Thoracic aorta (tissue), 2 donors: Measurements from ENCODE around the gene SMARCC2. TPM values are rescaled to one million over a fixed set of nuclear protein-coding genes. Genes with fewer than 3 reads are reported as not detected.
A peak's percentile ranks its signal among the peaks of the same experiment; 100 is the strongest.

ENCODE experiments used
- ATAC-seq: fragments of 150-250 bp; one replicate; pipeline ENCODE4 v1.8.0; 2017; ENCODE audit warnings: low read depth; ENCODE audit not compliant: insufficient number of reproducible peaks, low FRiP score
- DNase-seq: peaks from one replicate; pipeline ENCODE4 v3.0.0-alpha.2; 2020; ENCODE audit warnings: low spot score
- H3K27ac ChIP-seq, 2 donors: fragments of 200-600 bp; sonication (generic); 1 replicate in 1 of 2; 2 replicates in 1 of 2; pipeline ENCODE4 v1.5.1; 2016; ENCODE audit warnings: mild to moderate bottlenecking in 2 of 2, moderate library complexity in 2 of 2
- H3K27me3 ChIP-seq: fragments of 200-600 bp; sonication (generic); replicated peaks from 2 replicates; pipeline ENCODE4 v1.6.0; 2016; ENCODE audit warnings: mild to moderate bottlenecking; ENCODE audit not compliant: insufficient read depth
- H3K36me3 ChIP-seq: fragments of 200-600 bp; sonication (generic); one replicate; pipeline ENCODE4 v1.5.1; 2016
- H3K4me1 ChIP-seq, 2 donors: fragments of 200-600 bp; sonication (generic); 1 replicate in 1 of 2; 2 replicates in 1 of 2; pipeline versions ENCODE4 v1.5.1 to v1.6.0; 2016; ENCODE audit warnings: low read depth in 2 of 2, mild to moderate bottlenecking in 1 of 2; ENCODE audit not compliant: control insufficient read depth in 1 of 2
- H3K4me3 ChIP-seq: fragments of 200-600 bp; sonication (generic); 2 replicates; pipeline ENCODE4 v1.5.1; 2016; ENCODE audit warnings: mild to moderate bottlenecking
- H3K9me3 ChIP-seq: fragments of 200-600 bp; sonication (generic); 2 replicates; pipeline ENCODE4 v1.5.1; 2016
- CTCF ChIP-seq: fragments of 200-600 bp; sonication (generic); IDR thresholded peaks from one replicate; pipeline ENCODE4 v1.5.1; 2019; ENCODE audit warnings: antibody characterized with exemption
- total RNA-seq, 2 donors: library from RNA; depleted of rRNA; stranded (reverse); fragments of >200 nt; gene quantifications; one replicate each; pipeline versions ENCODE4 v1.1.0 to v1.2.3, GENCODE V29; 2016

The SMARCC2 gene
- total RNA-seq: 100 to 1,000 TPM in 1 of 2 donors, 10 to 100 TPM in 1; 68.6 to 109 TPM

- ATAC-seq: peak; percentile 67
- Histone ChIP-seq H3K4me1 (peaks cover 15 to 24% of the 10 kb centered on the region in 2 donors), H3K27ac (peak within 1 kb of the TSS; percentile 98 to 100), H3K4me3 (peak within 1 kb of the TSS; percentile 90), H3K9me3 (no peaks in the 10 kb centered on the region), H3K36me3 (peaks cover 10% of the 10 kb centered on the region), H3K27me3 (no peaks in the 10 kb centered on the region)
- peak; percentile 47 for DNase-seq
- TF ChIP-seq CTCF: peak; percentile 64
Measured at GRCh38 chr12:56189099-56189917, at the start of gene SMARCC2. SMARCC2 (minus strand) TSS chr12:56189483; CDS start chr12:56189461, 22 bp downstream.

GRCh38 chr12:56237552-56237951 lies 48.3 kb upstream of the SMARCC2 start:
- Histone ChIP-seq H3K4me1 (no peaks in the 10 kb centered on the region), H3K27ac (no peak overlapping the region), H3K27me3 (no peaks in the 10 kb centered on the region), H3K36me3 (peaks cover 27% of the 10 kb centered on the region), H3K4me3 (no peak overlapping the region), H3K9me3 (no peaks in the 10 kb centered on the region)
- no peak for TF ChIP-seq CTCF
- no peak for ATAC-seq
- DNase-seq: no peak

GRCh38 chr12:56236985-56237384 lies 47.7 kb upstream of the SMARCC2 start:
- Histone ChIP-seq H3K27me3 (no peaks in the 10 kb centered on the region), H3K4me1 (no peaks in the 10 kb centered on the region), H3K4me3 (no peak overlapping the region), H3K27ac (no peak overlapping the region), H3K9me3 (no peaks in the 10 kb centered on the region), H3K36me3 (peaks cover 27% of the 10 kb centered on the region)
- no peak for TF ChIP-seq CTCF
- ATAC-seq: no peak
- no peak for DNase-seq

GRCh38 chr12:56236091-56236490 lies 46.8 kb upstream of the SMARCC2 start:
- ATAC-seq (no peak), DNase-seq (no peak)
- Histone ChIP-seq H3K4me1 (no peaks in the 10 kb centered on the region), H3K9me3 (no peaks in the 10 kb centered on the region), H3K4me3 (no peak overlapping the region), H3K27me3 (no peaks in the 10 kb centered on the region), H3K27ac (no peak overlapping the region), H3K36me3 (peaks cover 20% of the 10 kb centered on the region)
- TF ChIP-seq CTCF: no peak

GRCh38 chr12:56234746-56235436 lies 45.6 kb upstream of the SMARCC2 start:
- ATAC-seq: no peak
- no peaks in the 10 kb centered on the region for H3K9me3 ChIP-seq
- H3K4me1 ChIP-seq: no peaks in the 10 kb centered on the region
- no peak for DNase-seq
- no peaks in the 10 kb centered on the region for H3K27me3 ChIP-seq
- TF ChIP-seq CTCF: no peak
- H3K4me3 ChIP-seq: no peak overlapping the region
- no peak overlapping the region for H3K27ac ChIP-seq
- peaks cover 9% of the 10 kb centered on the region for H3K36me3 ChIP-seq
